ENCODE data around the gene KLHL35.

DNA sequence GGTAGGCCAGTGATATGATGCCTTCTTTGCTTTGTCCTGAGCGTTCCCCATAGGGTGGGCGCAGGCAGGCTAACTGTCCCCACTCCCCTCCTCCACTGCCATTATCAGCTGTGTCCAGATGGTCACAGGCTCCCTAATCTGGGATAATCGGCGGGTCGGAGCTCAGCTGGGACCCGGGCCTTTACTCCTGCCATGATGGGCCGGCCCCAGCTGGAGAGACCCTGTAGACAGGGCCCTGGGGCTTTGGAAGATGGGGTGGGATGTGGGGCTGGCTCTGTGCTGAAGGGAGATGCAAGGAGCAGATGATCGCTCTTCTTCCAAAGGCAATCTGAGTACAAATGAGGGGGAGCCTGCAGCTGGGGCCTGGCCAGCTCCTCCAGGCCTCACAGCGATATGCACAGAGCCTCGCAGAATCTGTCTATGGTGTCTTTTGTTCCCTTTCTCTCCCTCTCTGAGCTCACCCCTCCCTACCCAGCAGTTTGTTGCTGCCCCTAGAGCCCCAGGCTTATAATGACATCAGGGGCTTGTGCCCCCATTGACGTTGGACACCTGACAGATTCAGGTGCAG, 11.9 kb downstream of the KLHL35 start:
- TF ChIP-seq, protein P1, sequence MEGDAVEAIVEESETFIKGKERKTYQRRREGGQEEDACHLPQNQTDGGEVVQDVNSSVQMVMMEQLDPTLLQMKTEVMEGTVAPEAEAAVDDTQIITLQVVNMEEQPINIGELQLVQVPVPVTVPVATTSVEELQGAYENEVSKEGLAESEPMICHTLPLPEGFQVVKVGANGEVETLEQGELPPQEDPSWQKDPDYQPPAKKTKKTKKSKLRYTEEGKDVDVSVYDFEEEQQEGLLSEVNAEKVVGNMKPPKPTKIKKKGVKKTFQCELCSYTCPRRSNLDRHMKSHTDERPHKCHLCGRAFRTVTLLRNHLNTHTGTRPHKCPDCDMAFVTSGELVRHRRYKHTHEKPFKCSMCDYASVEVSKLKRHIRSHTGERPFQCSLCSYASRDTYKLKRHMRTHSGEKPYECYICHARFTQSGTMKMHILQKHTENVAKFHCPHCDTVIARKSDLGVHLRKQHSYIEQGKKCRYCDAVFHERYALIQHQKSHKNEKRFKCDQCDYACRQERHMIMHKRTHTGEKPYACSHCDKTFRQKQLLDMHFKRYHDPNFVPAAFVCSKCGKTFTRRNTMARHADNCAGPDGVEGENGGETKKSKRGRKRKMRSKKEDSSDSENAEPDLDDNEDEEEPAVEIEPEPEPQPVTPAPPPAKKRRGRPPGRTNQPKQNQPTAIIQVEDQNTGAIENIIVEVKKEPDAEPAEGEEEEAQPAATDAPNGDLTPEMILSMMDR (IDR thresholded peaks at IDR 0.05): no peak
- TF ChIP-seq EP300 (IDR thresholded peaks at IDR 0.05; ENCODE audit: low read depth) (no peak), POLR2AphosphoS5 (IDR thresholded peaks at IDR 0.05) (no peak)
